Heart left ventricle (tissue), 16 donors: ENCODE results near the gene PDGFD. TPM values are rescaled to one million over a fixed set of nuclear protein-coding genes. Genes with fewer than 3 reads are reported as not detected.

Experiments used
- ATAC-seq, 4 donors: fragments of 200-7000 bp; cut with Tn5 transposase; one replicate each; pipeline ENCODE4 v1.9.1; 2020 to 2022; ENCODE audit warnings: moderate library complexity in 4 of 4, mild to moderate bottlenecking in 3 of 4, moderate number of reproducible peaks in 1 of 4
- DNase-seq, 5 donors: peaks; one replicate each; pipeline ENCODE4 v3.0.0-alpha.2; 2020
- H3K27ac ChIP-seq, 12 donors: fragments of 200-600 bp; sonication (generic) in 4 of 12; one replicate each; pipeline versions ENCODE4 v1.5.0 to v1.8.0; 2016 to 2022; ENCODE audit warnings: mild to moderate bottlenecking in 2 of 12
- H3K27me3 ChIP-seq, 9 donors: fragments of 200-600 bp; sonication (generic) in 2 of 9; one replicate each; pipeline versions ENCODE4 v1.5.1 to v1.8.0; 2016 to 2022; ENCODE audit warnings: mild to moderate bottlenecking in 3 of 9
- H3K36me3 ChIP-seq, 9 donors: fragments of 200-600 bp; sonication (generic) in 2 of 9; one replicate each; pipeline versions ENCODE4 v1.5.0 to v1.8.0; 2018 to 2022; ENCODE audit warnings: mild to moderate bottlenecking in 2 of 9
- H3K4me1 ChIP-seq, 12 donors: fragments of 200-600 bp; sonication (generic) in 4 of 12; one replicate each; pipeline versions ENCODE4 v1.5.0 to v1.8.0; 2016 to 2022; ENCODE audit warnings: mild to moderate bottlenecking in 3 of 12
- H3K4me3 ChIP-seq, 12 donors: fragments of 200-600 bp; sonication (generic) in 4 of 12; one replicate each; pipeline versions ENCODE4 v1.5.0 to v1.8.0; 2017 to 2022; ENCODE audit warnings: mild to moderate bottlenecking in 9 of 12, moderate library complexity in 4 of 12
- H3K9me3 ChIP-seq, 12 donors: fragments of 200-600 bp; sonication (generic) in 4 of 12; one replicate each; pipeline versions ENCODE4 v1.5.0 to v1.8.0; 2016 to 2022; ENCODE audit warnings: mild to moderate bottlenecking in 1 of 12
- CTCF ChIP-seq, 12 donors: fragments of 200-600 bp; sonication (generic) in 4 of 12; IDR thresholded peaks; one replicate each; pipeline versions ENCODE4 v1.5.0 to v1.8.0; 2018 to 2022; ENCODE audit warnings: antibody characterized with exemption in 12 of 12, mild to moderate bottlenecking in 5 of 12
- POLR2A ChIP-seq, 2 donors: fragments of 450-650 bp; IDR thresholded peaks; one replicate each; pipeline ENCODE4 v1.6.1; 2017; ENCODE audit warnings: antibody characterized with exemption in 2 of 2, mild to moderate bottlenecking in 2 of 2, moderate library complexity in 2 of 2
- WGBS, 4 donors: extraction: QIAGEN DNeasy Blood & Tissue Kit in 2 of 4; methylation state at CpG; one replicate each; pipeline versions ENCODE4 v1.1.5 to v1.1.7; 2013 to 2018; 5-methylcytosine and 5-hydroxymethylcytosine counted together
- intact Hi-C, 10 donors: fragments of 100-400 bp; cut with DNase I; formaldehyde crosslinking; loops; one replicate each; pipeline versions ENCODE4 v1.11.1 to v1.14.2; 2022
- polyA plus RNA-seq, 2 donors: library from polyadenylated mRNA; stranded (reverse); fragments of 200-250 nt; gene quantifications; one replicate each; pipeline ENCODE4 v1.2.3, GENCODE V29; 2013
- total RNA-seq, 9 donors: library from RNA; depleted of rRNA in 2 of 9; stranded (reverse); fragments of >200 nt in 2 of 9; fragmentation: NEBNext Ultra II Directional in 3 of 9; extraction: Animal tissue kit (Norgen Biotek cat#: 25700) in 3 of 9; gene quantifications; one replicate each; pipeline versions ENCODE4 v1.1.0 to v1.2.4, GENCODE V29; 2016 to 2023
- donor health status: ischemic (EF 13 %, LVEDD 7.1; RV severe dilation, severe dysfunction).
- donor health status: healthy with polysubstance abuse.
- donor health status: DM: no; HTN: yes; CAD: no.
- donor health status: DM: no; HTN: no; CAD: no.
- donor health status: ischemic (EF 25% LVEDD 6.9; RV normal size, moderate dysfunction).
- donor health status: ischemic (EF 25% LVEDD 5.7; RV mildly dilated, moderate dysfunction).
- donor health status: healthy.
- donor health status: DM: yes; HTN: yes; CAD: no.
- donor health status: ischemic (EF 35%, LVEDD 5.7; RV mildly dilated, moderate dysfunction).
- donor health status: nonischemic (EF 11% LVEDD 7.7; RV severe dilation, severe dysfunction).
- donor health status: DM: yes; HTN: yes; CAD: no.
- donor health status: PGD.
- donor health status: ischemic (EF 29% LVEDD 5.4; RV normal size, mild dysfunction).
- donor health status: nonischemic (EF 23%, LVEDD 6.1; RV moderate dilation, normal function).

The PDGFD gene
- total and polyA plus RNA-seq, 11 donors, result 3.6 to 24.6 (median 15.3) TPM

GRCh38 chr11:103872748-103873147, 291.2 kb downstream of the PDGFD start:
- DNase-seq (no peak), ATAC-seq (no peak)
- no peaks in the 10 kb centered on the region for H3K9me3 ChIP-seq
- H3K27ac ChIP-seq, result no peak overlapping the region
- H3K36me3 ChIP-seq, result no peaks in the 10 kb centered on the region
- no peaks in the 10 kb centered on the region for H3K27me3 ChIP-seq
- peaks cover 0 to 24% (median 1%) of the 10 kb centered on the region in 12 donors for H3K4me1 ChIP-seq
- H3K4me3 ChIP-seq, result no peak overlapping the region
- intact Hi-C loops, result no loop called here
- WGBS, 4 donors, result 77 to 95% (median 93%) methylated on average over 3 of the region's 3 CpGs
- no peak for TF ChIP-seq POLR2A (IDR thresholded peaks at IDR 0.05)
- TF ChIP-seq CTCF (IDR thresholded peaks at IDR 0.05), result no peak

- Histone ChIP-seq H3K36me3 (no peaks in the 10 kb centered on the region), H3K27ac (peak overlapping the region in 4 of 12 donors; percentile 0 to 71 (median 40)), H3K4me3 (no peak overlapping the region), H3K27me3 (no peaks in the 10 kb centered on the region), H3K4me1 (peaks cover 0 to 24% (median 1%) of the 10 kb centered on the region in 12 donors), H3K9me3 (no peaks in the 10 kb centered on the region)
- intact Hi-C loops, result no loop called here
- WGBS, 4 donors, result 62 to 76% (median 67%) methylated on average over 6 of the region's 6 CpGs
- ATAC-seq (peak; percentile 36 to 78 (median 54)), DNase-seq (no peak)
- TF ChIP-seq CTCF (IDR thresholded peaks at IDR 0.05) (no peak), POLR2A (IDR thresholded peaks at IDR 0.05) (no peak)
These were observed 291.9 kb downstream of the PDGFD start for GRCh38 chr11:103871923-103872551.

- peak; percentile 89 to 96 (median 91) for ATAC-seq
- H3K4me3 ChIP-seq, result no peak overlapping the region
- 80 to 87% (median 87%) methylated on average over 7 of the region's 7 CpGs for WGBS, 4 donors
- peaks cover 0 to 24% (median 1%) of the 10 kb centered on the region in 12 donors for H3K4me1 ChIP-seq
- H3K36me3 ChIP-seq, result no peaks in the 10 kb centered on the region
- H3K27me3 ChIP-seq, result no peaks in the 10 kb centered on the region
- H3K9me3 ChIP-seq, result no peaks in the 10 kb centered on the region
- H3K27ac ChIP-seq, result peak overlapping the region in 6 of 12 donors; percentile 13 to 71 (median 30)
- no peak for TF ChIP-seq POLR2A (IDR thresholded peaks at IDR 0.05)
- TF ChIP-seq CTCF (IDR thresholded peaks at IDR 0.05), result no peak
- intact Hi-C loops, result no loop called here
- DNase-seq, result peak; percentile 15 to 66 (median 54)
These were observed 293.1 kb downstream of the PDGFD start for GRCh38 chr11:103870821-103871309.

GRCh38 chr11:103867481-103867880, 296.5 kb downstream of the PDGFD start:
- 91 to 96% (median 94%) methylated on average over 4 of the region's 4 CpGs for WGBS, 4 donors
- TF ChIP-seq CTCF (IDR thresholded peaks at IDR 0.05) (no peak), POLR2A (IDR thresholded peaks at IDR 0.05) (no peak)
- H3K27me3 ChIP-seq, result no peaks in the 10 kb centered on the region
- H3K4me1 ChIP-seq, result peaks cover 0 to 23% (median 1%) of the 10 kb centered on the region in 12 donors
- no peaks in the 10 kb centered on the region for H3K9me3 ChIP-seq
- no peak overlapping the region for H3K27ac ChIP-seq
- H3K36me3 ChIP-seq, result no peaks in the 10 kb centered on the region
- DNase-seq (no peak), ATAC-seq (no peak)
- H3K4me3 ChIP-seq, result no peak overlapping the region
- intact Hi-C loops, result no loop called here
